ENCODE results near the gene HEATR5B.

HEATR5B gene

GRCh38 chr2:37117566-37117965, 33.4 kb upstream of the HEATR5B start:
- TF ChIP-seq GABPA (IDR thresholded peaks at IDR 0.05; ENCODE audit: low read depth) (no peak), SPI1 (IDR thresholded peaks at IDR 0.05; ENCODE audit: borderline replicate concordance, low read depth) (no peak), CTCF (IDR thresholded peaks at IDR 0.05; ENCODE audit: insufficient read depth, low read length) (no peak), REST (IDR thresholded peaks at IDR 0.05; ENCODE audit: insufficient replicate concordance, low read depth) (no peak), POLR2AphosphoS5 (IDR thresholded peaks at IDR 0.05; ENCODE audit: low read depth) (no peak)
- no peaks in the 10 kb centered on the region for H3K27me3 ChIP-seq (ENCODE audit: insufficient read depth, poor library complexity, severe bottlenecking)
- DNase-seq (ENCODE audit: low read depth in 1 of 2, low spot score in 1 of 2): no peak
- H3K27ac ChIP-seq (replicated peaks): no peak overlapping the region
- no peak overlapping the region for H3K4me3 ChIP-seq (replicated peaks; ENCODE audit: insufficient read depth, low read length)

GRCh38 chr2:37111958-37112357, 27.8 kb upstream of the HEATR5B start:
- no peak overlapping the region for H3K4me3 ChIP-seq (replicated peaks; ENCODE audit: insufficient read depth, low read length)
- TF ChIP-seq REST (IDR thresholded peaks at IDR 0.05; ENCODE audit: insufficient replicate concordance, low read depth) (no peak), CTCF (IDR thresholded peaks at IDR 0.05; ENCODE audit: insufficient read depth, low read length) (no peak), GABPA (IDR thresholded peaks at IDR 0.05; ENCODE audit: low read depth) (no peak)
- no peak for DNase-seq (ENCODE audit: low read depth in 1 of 2, low spot score in 1 of 2)
- H3K27me3 ChIP-seq (ENCODE audit: insufficient read depth, poor library complexity, severe bottlenecking): no peaks in the 10 kb centered on the region
- H3K27ac ChIP-seq (replicated peaks): no peak overlapping the region

- TF ChIP-seq CTCF (IDR thresholded peaks at IDR 0.05; ENCODE audit: insufficient read depth, low read length): no peak
- no peak for DNase-seq (ENCODE audit: low read depth in 1 of 2, low spot score in 1 of 2)
- H3K4me3 ChIP-seq (replicated peaks; ENCODE audit: insufficient read depth, low read length): no peak overlapping the region
- H3K27ac ChIP-seq (replicated peaks): no peak overlapping the region
- H3K27me3 ChIP-seq (ENCODE audit: insufficient read depth, poor library complexity, severe bottlenecking): no peaks in the 10 kb centered on the region
Observed at GRCh38 chr2:37110306-37111212, 26.4 kb upstream of the HEATR5B start.

- DNase-seq (ENCODE audit: low read depth in 1 of 2, low spot score in 1 of 2): no peak
- TF ChIP-seq CTCF (IDR thresholded peaks at IDR 0.05; ENCODE audit: insufficient read depth, low read length) (no peak), REST (IDR thresholded peaks at IDR 0.05; ENCODE audit: insufficient replicate concordance, low read depth) (no peak), POLR2AphosphoS5 (IDR thresholded peaks at IDR 0.05; ENCODE audit: low read depth) (no peak)
- Histone ChIP-seq H3K4me3 (replicated peaks; ENCODE audit: insufficient read depth, low read length) (no peak overlapping the region), H3K27ac (replicated peaks) (no peak overlapping the region), H3K27me3 (ENCODE audit: insufficient read depth, poor library complexity, severe bottlenecking) (no peaks in the 10 kb centered on the region)
Observed at GRCh38 chr2:37109523-37109922, 25.4 kb upstream of the HEATR5B start.
